Fibroblast of skin of scalp (primary cell): ENCODE measurements around the gene SLC35F6. TPM values are rescaled to one million over a fixed set of nuclear protein-coding genes. Genes with fewer than 3 reads are reported as not detected.

Experiments
- DNase-seq: peaks from one replicate; pipeline ENCODE4 v3.0.0-alpha.2; 2013
- polyA plus RNA-seq, 2 experiments: library from polyadenylated mRNA; unstranded; fragments of 120-200 nt; gene quantifications; one replicate each; pipeline ENCODE4 v1.2.1, GENCODE V29; 2013; ENCODE audit not compliant: insufficient read length in 2 of 2

Gene SLC35F6, protein sequence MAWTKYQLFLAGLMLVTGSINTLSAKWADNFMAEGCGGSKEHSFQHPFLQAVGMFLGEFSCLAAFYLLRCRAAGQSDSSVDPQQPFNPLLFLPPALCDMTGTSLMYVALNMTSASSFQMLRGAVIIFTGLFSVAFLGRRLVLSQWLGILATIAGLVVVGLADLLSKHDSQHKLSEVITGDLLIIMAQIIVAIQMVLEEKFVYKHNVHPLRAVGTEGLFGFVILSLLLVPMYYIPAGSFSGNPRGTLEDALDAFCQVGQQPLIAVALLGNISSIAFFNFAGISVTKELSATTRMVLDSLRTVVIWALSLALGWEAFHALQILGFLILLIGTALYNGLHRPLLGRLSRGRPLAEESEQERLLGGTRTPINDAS
- 25.7 TPM for polyA plus RNA-seq (2013, experiment 1 of 2; ENCODE audit: insufficient read length)
- 24.3 TPM for polyA plus RNA-seq (2013, experiment 2 of 2; ENCODE audit: insufficient read length)

- peak; percentile 84 for DNase-seq
Measured at GRCh38 chr2:26764078-26764887, at the start of gene SLC35F6. SLC35F6 (plus strand) TSS chr2:26764284; CDS start chr2:26764350, 66 bp downstream.

GRCh38 chr2:26715528-26716270, 48.4 kb upstream of the SLC35F6 start:
- DNase-seq: no peak

DNA sequence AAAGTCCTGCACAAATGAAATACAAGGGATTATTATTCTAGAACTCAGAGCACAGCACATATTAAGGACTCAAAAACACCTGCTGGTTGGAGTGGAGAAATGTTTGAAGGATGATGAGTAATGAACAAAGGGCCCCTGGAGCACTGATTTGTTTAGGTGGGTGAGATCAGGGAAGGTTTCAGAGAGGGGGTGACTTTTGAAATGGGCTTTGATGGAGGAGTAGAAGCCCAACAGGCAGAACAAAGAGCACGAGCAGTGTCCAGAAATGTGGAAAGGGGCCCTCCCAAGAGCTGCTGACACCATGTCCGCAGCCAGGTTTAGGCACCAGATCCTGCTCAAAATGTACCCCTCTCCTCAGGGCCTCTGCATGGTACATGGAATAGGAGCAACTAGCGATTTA, 47.7 kb upstream of the SLC35F6 start:
- no peak for DNase-seq

DNA sequence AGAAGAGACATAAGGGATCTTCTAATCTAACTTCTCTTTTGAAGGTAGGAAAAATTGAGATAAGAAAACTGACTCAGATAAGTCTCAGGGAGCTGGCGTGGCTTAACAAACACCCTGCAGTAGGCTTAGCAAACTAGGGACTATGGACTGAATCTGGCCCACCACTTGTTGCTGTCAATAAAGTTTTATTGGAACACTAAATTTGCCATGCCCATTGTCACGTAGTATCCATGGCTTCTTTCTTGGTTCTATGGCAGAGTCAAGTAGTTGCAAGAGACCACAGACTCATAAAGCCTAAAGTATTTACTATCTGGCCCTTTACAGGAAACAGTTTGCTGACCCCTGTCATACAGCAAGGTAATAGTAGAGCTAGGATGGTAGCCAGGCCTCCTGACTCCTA, 47.3 kb upstream of the SLC35F6 start:
- DNase-seq: no peak

- DNase-seq: no peak
Measured at GRCh38 chr2:26717362-26717761, 46.7 kb upstream of the SLC35F6 start.

- DNase-seq: no peak
Measured at GRCh38 chr2:26718949-26719686, 45.0 kb upstream of the SLC35F6 start.

- DNase-seq: peak; percentile 54
Measured at GRCh38 chr2:26720322-26721114, 43.6 kb upstream of the SLC35F6 start.

GRCh38 chr2:26721115-26722032, 42.7 kb upstream of the SLC35F6 start:
- no peak for DNase-seq

GRCh38 chr2:26722328-26722727, 41.8 kb upstream of the SLC35F6 start:
- DNase-seq: no peak

GRCh38 chr2:26722911-26723310, 41.2 kb upstream of the SLC35F6 start:
- no peak for DNase-seq

DNA sequence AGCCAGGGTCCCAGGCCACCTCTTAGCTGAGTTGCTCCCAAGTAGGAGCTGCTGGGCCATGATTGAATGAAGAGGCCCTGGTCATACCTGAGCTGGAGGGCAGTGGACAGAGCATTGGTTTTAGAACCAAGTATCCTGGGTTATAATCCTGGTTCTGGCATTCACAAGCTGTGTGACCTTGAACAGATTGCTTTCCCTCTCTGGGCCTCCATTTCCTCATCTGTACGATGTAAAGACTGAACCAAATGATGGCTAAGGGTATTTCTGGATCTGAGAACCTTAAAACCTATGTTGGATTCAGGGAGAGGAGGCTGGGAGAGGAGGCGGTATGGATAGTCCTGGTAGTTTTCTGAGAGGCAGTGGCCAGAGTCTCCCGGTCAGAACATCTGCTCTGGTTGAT, 40.6 kb upstream of the SLC35F6 start:
- no peak for DNase-seq

DNA sequence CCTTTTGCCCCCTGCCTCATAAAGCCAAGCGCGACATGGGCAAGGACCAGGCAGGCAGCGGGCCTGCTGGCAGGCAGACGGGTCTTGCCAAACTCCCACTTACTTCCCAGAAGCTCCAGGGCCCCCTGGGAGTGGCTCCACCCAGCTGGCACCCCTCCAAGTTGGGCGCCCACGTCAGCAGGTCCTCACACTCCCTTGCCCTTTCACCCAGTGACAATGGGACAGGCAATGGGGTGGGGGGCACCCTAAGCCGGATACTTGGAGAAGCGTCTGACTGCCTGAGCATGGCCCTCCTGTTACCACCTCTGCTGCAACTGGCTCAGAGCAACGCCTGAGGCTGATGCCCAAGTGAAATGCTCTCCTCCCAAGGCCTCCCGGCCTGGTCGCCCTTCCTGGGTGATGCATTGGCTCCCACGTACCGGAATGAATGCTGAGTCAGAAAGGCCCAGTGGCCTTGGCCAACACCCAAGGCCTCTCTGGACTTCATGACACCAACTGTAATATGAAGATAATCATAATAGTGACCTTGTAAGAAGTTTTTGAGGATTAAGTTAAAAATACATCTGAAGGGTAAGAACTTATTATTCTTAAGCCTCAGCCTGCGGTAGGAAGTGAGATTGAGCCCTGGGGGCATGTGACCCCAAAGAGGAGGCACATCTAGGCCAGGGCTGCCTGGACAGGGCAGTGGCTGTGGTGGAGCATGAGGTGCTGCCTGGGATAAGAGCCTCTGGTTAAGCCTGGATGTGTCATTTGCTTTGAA, 39.9 kb upstream of the SLC35F6 start:
- DNase-seq: peak; percentile 65

GRCh38 chr2:26724784-26725520, 39.1 kb upstream of the SLC35F6 start:
- no peak for DNase-seq

GRCh38 chr2:26725521-26725820, 38.6 kb upstream of the SLC35F6 start:
- DNase-seq: no peak

- DNase-seq: no peak
Measured at GRCh38 chr2:26726228-26726627, 37.9 kb upstream of the SLC35F6 start.

DNA sequence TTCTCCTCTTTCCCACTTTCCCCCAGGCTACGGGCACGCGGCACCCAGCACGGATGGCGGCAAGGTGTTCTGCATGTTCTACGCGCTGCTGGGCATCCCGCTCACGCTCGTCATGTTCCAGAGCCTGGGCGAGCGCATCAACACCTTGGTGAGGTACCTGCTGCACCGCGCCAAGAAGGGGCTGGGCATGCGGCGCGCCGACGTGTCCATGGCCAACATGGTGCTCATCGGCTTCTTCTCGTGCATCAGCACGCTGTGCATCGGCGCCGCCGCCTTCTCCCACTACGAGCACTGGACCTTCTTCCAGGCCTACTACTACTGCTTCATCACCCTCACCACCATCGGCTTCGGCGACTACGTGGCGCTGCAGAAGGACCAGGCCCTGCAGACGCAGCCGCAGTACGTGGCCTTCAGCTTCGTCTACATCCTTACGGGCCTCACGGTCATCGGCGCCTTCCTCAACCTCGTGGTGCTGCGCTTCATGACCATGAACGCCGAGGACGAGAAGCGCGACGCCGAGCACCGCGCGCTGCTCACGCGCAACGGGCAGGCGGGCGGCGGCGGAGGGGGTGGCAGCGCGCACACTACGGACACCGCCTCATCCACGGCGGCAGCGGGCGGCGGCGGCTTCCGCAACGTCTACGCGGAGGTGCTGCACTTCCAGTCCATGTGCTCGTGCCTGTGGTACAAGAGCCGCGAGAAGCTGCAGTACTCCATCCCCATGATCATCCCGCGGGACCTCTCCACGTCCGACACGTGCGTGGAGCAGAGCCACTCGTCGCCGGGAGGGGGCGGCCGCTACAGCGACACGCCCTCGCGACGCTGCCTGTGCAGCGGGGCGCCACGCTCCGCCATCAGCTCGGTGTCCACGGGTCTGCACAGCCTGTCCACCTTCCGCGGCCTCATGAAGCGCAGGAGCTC, 36.2 kb upstream of the SLC35F6 start:
- DNase-seq: peak; percentile 34

DNA sequence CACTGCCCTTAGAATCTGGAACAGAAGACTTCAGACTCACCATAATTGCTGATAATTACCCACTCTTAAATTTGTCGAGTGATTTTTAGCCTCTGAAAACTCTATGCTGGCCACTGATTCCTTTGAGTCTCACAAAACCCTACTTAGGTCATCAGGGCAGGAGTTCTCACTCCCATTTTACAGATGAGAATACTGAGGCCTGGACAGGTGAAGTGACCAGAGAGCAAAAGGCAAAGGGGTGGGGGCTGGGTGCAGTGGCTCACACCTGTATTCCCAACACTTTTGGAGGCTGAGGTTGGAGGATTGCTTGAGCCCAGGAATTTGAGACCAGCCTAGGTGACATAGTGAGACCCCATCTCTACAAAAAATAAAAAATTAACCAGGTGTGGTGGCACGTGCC, 34.8 kb upstream of the SLC35F6 start:
- no peak for DNase-seq
